Ureter (tissue), 1 donor: ENCODE data around the gene TAF4. TPM values are rescaled to one million over a fixed set of nuclear protein-coding genes. Genes with fewer than 3 reads are reported as not detected.
"Not testable (repeated sequence)": the region's sequence is repeated elsewhere in the genome, so short reads cannot be mapped to it uniquely, and the experiment has no call there.

ENCODE experiments used
- DNase-seq: peaks from one replicate; pipeline ENCODE4 v3.0.0-alpha.2; 2020; ENCODE audit warnings: low spot score
- total RNA-seq: library from RNA; stranded (reverse); gene quantifications from one replicate; pipeline ENCODE4 v1.2.4, GENCODE V29; 2023
- donor health status: DM: yes; HTN: yes; CAD: no.

The TAF4 gene
- total RNA-seq, 1 donor from 2014 or later: 31.3 TPM

DNA sequence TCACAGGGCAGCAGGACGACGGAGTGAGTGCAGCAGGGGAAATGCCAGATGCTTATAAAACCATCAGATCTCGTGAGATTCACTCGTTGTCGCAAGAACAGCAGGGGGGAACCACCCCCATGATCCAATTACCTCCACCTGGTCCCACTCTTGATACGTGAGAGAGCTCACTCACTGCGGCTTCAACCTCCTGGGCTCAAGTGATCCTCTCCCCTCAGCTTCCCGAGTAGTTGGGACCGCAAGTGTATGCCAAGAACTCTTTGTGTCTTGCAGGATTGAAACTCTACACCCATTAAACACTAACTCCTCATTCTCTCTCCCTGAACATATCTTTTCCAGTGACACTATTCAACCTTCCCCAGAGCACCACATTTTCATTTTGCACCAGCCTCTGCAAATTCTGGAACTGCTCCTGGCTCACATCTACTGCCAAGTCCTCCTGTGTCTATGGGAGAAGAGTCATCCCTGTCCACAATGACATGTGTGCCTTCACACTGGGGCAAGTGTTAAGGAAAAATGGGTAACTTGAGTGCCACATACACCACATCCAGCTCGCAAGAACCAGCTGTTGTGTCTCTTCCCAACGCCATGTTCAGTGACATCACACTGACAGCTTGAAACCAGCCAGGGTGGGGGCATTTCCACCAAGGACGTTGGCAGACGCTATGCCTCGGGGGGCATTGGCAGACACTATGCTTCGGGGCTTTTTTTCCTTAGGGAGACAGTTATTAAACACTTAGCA is 14.7 kb upstream of the TAF4 start:
- no peak for DNase-seq

DNA sequence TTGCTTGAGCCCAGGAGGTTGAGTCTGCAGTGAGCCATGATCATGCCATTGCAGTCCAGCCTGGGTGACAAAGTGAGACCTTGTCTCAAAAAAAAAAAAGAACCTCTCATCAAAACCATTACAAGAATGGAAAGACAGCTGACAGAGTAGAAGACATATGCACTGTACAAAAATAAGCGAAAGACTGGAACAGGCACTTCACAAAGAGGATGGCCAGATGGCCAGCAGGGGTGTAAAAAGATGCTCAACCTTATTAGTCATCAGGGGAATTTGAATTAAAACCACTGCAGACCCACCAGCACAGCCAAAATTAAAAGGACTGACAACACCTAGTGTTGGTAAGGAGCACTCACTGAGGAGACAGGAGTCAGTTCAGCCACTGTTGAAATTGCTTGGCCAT is 13.5 kb upstream of the TAF4 start:
- DNase-seq: no peak

DNA sequence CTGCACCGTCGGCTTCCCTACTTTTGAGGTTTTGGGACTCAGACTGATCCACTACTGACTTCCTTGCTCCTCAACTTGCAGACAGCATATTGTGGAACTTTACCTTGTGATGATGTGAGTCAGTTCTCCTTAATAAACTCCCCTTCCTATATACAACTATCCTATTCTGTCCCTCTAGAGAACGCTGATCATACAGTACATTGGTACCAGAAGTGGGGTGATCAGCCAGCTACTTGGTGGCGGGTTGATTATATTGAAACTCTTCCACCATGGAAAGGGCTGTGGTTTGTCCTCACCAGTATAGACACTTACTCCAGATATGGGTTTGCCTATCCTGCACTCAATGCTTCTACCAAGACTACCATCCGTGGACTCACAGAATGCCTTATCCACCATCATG is 7.6 kb upstream of the TAF4 start:
- no peak for DNase-seq

GRCh38 chr20:62071669-62072430 is 6.2 kb upstream of the TAF4 start:
- not testable (repeated sequence) for DNase-seq

DNA sequence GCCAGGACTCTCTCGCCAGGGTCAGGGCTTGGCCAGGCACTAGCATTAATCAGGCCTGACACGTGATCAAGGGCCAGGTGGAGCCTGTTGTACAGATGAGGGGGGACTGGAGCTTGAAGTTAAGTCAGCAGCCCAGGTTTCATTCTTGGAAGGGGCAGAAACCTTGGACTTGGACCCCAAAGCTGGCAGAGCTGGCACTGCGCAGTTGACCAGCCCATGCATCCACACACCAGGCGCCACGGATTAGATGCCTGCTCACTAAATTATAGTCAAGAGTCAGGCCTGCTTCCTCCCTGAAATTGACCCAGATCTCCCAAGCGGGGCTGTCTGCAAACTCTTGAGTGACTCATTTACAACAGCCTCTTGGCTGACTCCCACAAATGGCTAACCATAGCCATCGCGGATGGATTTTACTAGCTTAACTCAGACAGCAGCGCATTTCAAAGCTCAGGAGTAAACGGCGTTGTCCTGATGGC is 4.1 kb upstream of the TAF4 start:
- DNase-seq: no peak

- no peak for DNase-seq
These were observed 3.3 kb upstream of the TAF4 start for GRCh38 chr20:62068997-62069396.

GRCh38 chr20:62067547-62068260 is 2.0 kb upstream of the TAF4 start:
- no peak for DNase-seq

- DNase-seq: no peak
These were observed 1.3 kb upstream of the TAF4 start for GRCh38 chr20:62066983-62067433.

DNA sequence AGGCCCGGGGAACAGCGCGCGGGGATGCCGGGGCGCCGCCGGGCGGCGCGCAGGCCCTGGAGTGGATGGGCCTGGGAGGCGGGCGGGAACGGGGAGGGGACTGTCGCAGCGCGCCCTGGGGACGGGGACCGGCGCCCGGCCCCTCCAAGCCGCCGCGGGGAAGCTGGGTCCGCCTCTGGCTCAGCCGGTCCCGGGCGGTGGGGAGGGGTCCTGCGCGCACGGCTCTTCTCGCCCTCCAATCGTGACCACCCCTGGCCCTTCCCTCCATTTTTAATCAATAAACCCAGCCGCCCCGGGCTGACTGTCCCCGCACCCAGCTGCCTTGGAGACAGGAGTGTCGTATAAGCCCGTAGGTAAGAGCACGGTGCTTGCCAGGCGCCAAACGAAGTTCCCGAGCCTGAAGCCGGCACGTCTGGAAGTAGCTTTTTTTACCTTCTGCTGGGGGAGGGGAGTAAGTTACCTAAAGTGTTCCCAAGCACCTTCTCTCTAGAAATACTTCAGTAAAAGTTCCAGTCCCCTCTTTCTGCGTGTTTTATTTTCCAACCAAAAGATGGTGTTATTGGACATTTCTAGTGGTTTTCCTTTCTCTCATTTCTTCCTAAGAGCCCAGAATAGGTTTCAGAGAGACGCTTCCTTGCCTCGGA is 780 bp upstream of the TAF4 start:
- peak; percentile 68 for DNase-seq

DNA sequence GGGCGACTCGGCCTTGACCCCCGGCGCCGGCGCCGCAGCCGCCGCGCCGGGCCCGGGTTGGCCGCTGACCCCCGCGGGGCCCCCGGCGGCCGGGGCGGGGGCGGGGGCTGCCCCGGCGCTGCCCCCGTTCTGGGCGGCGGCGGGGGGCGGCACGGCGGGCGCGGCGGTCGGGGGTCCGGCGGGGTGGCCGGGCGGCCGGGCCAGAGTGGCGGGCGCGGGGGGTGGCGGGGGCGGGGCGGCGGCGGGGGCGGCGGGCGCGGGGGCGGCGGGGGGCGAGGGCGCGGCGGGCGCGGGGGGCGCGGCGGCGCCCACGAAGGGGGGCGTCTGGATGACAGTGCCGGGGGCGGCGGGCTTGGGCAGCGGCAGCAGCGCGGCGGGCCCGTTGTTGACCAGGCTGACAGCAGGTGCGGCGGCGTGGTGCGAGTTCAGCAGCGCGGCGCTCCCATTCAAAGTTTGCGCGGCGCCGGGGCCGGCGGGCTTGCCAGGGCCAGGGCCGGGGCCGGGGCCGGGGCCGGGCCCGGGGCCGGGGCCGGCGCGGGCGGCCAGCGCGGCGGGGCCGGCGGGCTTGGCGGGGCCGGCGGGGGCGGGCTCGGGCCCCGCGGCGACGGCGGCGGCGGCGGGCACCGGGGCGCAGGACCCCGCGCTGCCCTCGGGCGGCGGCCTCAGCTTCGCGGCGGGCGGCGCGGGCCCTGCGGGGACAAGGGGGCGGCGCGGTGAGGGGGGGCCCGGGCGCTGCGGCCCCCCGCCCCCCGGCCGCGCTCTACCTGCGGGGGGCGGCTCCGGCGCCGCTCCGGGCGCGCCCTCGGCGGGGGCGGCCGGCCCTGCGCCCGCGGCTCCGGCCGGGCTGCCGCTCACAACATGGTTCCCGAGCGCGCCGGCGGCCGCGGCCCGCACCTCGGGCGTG is 659 bp downstream of the TAF4 start:
- no peak for DNase-seq

DNA sequence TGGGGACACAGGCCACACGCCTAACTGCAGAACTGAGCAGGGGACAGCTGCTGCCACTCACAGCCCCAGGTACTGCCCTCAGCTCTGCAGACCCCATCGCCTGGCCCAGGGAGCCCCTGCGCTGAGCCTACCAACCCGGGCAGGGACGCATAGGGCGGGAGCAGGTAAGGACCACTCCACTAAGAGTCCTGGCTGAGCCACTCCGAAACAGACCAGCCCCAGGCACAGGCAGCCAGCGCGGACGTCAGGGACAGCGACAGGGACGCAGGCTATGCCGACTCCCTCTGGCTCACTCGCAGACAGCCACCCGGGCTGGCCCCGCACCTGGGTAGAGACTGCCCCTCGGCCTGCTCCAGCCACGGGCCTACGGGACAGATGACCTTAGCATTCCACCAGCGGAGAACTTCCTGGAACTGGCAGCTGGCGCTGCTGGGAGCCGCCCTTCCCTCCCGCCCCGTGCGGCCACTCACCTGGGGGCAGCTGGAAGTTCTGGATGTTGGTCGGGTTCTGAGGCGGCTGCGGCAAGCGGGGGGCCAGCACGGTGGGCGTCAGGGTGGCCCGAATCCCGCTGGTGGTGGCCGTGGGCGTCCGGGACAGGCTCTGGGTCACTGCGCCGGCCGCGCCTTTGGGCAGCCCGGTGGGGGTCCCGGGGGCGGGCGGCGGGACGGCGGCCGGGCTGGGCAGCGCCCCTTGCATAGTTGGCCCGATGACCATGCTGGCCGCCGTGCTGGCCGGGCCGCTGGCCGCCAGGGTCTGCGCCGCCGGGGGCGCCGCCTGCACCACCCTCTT is 1.5 kb downstream of the TAF4 start:
- DNase-seq: no peak

DNA sequence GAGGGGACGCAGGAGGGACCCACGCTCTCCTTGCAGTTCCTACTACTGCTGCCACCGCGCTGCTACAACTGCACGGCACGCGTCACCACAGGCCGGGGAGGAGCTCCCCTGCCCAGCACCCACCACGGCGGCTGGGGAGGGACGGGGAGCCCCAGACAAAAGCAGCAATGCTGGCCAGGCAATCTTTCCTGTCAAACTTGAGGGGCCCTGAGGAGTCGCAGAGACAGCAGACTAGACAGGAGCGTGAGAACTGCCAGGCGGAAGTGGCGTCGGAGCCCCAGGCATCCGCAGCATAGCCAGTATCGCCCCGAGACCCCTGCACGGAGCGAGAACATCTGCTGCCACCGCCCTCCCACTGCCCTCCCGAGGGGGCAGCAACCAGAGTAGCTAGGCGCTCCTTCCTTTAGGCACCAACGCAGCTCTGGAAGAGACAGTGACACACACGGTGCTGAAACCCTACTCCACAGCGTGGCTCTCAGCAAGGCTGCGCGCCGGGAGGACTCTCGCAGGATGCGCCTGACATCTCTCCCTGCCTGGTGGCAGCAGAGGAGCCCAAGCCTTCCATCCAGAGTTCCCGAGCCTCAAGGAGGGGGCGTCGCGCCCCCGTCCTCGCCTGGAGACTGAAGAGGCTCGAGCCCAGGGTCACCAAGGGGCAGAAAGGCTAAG is 2.2 kb downstream of the TAF4 start:
- no peak for DNase-seq

DNA sequence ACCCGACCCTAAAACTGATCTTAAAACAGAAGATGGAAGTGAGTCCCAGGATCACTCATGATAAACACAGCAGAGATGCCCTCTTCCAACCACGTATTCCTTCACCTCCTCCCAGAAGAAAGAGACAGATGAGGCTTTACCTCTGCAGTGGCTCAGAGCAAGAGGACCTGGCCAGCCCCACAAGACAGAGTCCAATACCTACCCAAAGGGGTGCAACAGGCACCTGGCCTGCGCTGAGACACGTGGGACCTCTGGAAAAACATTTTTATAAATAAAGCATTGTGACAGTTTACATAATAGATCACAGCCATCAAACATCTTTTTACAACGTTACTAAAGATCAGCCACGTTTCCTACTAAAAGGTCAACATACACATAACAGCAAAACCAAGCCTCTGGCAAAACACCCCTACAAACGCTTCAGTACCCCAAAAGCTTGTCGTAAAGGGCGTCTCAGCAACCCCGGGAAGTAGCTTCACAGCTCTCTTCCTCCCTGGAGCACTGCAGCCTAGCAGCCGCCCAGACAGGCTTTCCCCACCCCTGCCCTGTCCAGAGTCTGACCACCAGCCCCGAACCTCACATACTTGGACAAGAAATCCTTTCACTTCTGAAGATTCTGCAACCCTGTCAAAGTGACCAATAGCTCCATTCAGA is 2.9 kb downstream of the TAF4 start:
- no peak for DNase-seq

GRCh38 chr20:62061851-62062423 is 3.7 kb downstream of the TAF4 start:
- DNase-seq: no peak

GRCh38 chr20:62060631-62061541 is 4.8 kb downstream of the TAF4 start:
- no peak for DNase-seq

DNA sequence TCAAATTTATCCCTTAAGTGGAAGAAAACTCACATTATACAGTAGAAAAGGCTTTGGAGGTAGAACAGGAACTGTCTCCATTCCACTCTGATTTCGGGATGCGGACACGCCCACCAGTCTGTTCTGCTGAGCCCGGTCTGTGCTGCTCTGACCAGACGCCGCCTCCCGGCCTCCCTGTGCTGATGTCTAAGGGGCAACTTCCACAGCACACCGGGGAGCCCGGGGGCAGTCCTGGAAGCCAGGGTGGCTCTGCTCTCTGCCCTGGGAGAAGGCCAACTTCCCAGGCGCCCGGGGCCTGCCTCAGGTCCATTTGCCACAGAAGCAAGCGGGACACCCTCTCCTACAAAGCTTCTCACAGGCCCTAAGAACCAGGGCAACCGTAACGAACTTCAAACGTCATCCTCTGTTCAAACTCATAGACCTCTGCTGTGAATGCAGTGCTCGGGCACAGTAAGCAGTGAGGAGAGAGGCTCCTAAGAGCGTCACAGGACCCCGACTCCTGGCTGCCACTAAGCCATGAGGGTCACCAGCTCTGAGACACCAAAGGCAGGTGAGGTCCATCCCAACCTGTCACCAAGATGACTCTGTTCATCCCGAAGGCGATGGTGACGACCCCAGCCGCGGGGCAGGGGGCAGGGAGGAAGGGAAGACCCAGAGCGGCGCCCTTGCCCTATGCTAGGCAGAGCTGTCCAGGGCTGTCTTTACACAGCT is 5.6 kb downstream of the TAF4 start:
- no peak for DNase-seq

DNA sequence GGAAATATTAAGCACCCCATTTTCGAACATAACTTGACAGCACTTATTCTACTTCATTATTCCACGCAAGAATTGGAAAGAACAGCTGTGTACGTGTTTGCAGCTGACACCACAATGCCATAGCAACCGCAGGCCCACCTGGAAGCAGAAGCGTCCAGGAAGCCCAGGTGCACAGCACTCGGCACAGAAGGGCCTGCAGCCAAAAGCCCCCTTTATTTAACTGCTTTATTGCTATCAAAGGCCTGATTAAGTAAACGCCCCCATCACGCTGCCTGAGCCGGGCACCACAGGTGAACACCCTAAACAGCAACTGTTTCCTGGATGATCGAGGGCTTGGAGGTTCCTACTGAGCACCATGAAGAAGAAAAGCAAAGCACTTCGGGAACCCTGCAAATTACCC is 6.3 kb downstream of the TAF4 start:
- no peak for DNase-seq
